Lung (tissue), 12 donors: ENCODE measurements around the gene TAB2. TPM values are rescaled to one million over a fixed set of nuclear protein-coding genes. Genes with fewer than 3 reads are reported as not detected.

ENCODE experiments used
- ATAC-seq: fragments of 200-7000 bp; cut with Tn5 transposase; one replicate; pipeline ENCODE4 v1.9.1; 2020; ENCODE audit warnings: moderate number of reproducible peaks; ENCODE audit not compliant: insufficient read depth, low FRiP score
- DNase-seq, 3 donors: peaks; one replicate each; pipeline ENCODE4 v3.0.0-alpha.2; 2013 to 2017
- H3K27ac ChIP-seq, 2 donors: one replicate each; pipeline ENCODE4 v1.5.1; 2013; ENCODE audit warnings: mild to moderate bottlenecking in 2 of 2, moderate library complexity in 2 of 2, control low read depth in 1 of 2, inconsistent platforms in 1 of 2, low read depth in 1 of 2, low read length in 1 of 2
- H3K27me3 ChIP-seq, 3 donors: one replicate each; pipeline ENCODE4 v1.5.1; 2013; ENCODE audit warnings: low read length in 2 of 3; ENCODE audit not compliant: control insufficient read depth in 3 of 3, insufficient read depth in 3 of 3
- H3K36me3 ChIP-seq, 4 donors: one replicate each; pipeline ENCODE4 v1.5.1; 2013; ENCODE audit warnings: low read length in 4 of 4, mild to moderate bottlenecking in 1 of 4, moderate library complexity in 1 of 4; ENCODE audit not compliant: control insufficient read depth in 4 of 4, insufficient read depth in 4 of 4
- H3K4me1 ChIP-seq, 5 donors: one replicate each; pipeline ENCODE4 v1.5.1; 2013; ENCODE audit warnings: low read length in 5 of 5, mild to moderate bottlenecking in 2 of 5, moderate library complexity in 1 of 5; ENCODE audit not compliant: control insufficient read depth in 5 of 5, insufficient read depth in 5 of 5
- H3K4me3 ChIP-seq: one replicate; pipeline ENCODE4 v1.5.1; 2013; ENCODE audit warnings: mild to moderate bottlenecking, control low read depth, moderate library complexity
- H3K9ac ChIP-seq, 2 donors: one replicate each; pipeline ENCODE4 v1.5.1; 2013; ENCODE audit warnings: low read length in 2 of 2, control low read depth in 1 of 2; ENCODE audit not compliant: insufficient read depth in 1 of 2
- H3K9me3 ChIP-seq, 4 donors: one replicate each; pipeline ENCODE4 v1.5.1; 2013; ENCODE audit warnings: low read length in 3 of 4, mild to moderate bottlenecking in 1 of 4, moderate library complexity in 1 of 4; ENCODE audit not compliant: control insufficient read depth in 4 of 4, insufficient read depth in 3 of 4
- CTCF ChIP-seq: IDR thresholded peaks from 2 replicates; pipeline ENCODE4 v1.5.1; 2012; ENCODE audit warnings: mild to moderate bottlenecking; ENCODE audit errors: control extremely low read depth, extremely low read depth
- WGBS, 2 donors: extraction: QIAGEN DNeasy Blood & Tissue Kit; methylation state at CpG; one replicate each; pipeline ENCODE4 v1.1.7; 2013; 5-methylcytosine and 5-hydroxymethylcytosine counted together
- polyA plus RNA-seq, 2 donors: library from polyadenylated mRNA; stranded (reverse); fragments of 200-250 nt; gene quantifications; one replicate each; pipeline ENCODE4 v1.2.1, GENCODE V29; 2013
- total RNA-seq, 2 donors: library from RNA; depleted of rRNA in 1 of 2; stranded (reverse); fragments of >200 nt in 1 of 2; gene quantifications; one replicate each; pipeline ENCODE4 v1.2.1, GENCODE V29; 2014 to 2021
- donor health status: control.
- donor health status: control.
- donor health status: Bipolar disorder and iron deficiency.
- donor health status: healthy.
- donor health status: DM: yes; HTN: yes; CAD: no.

TAB2 gene
- total and polyA plus RNA-seq, 4 donors: 15.8 to 75.9 (median 33.2) TPM

- no peak overlapping the region for H3K27ac ChIP-seq
- no peak for DNase-seq
- WGBS, 2 donors: 90 to 98% methylated on average over 6 of the region's 6 CpGs
- no peak for TF ChIP-seq CTCF
- H3K9me3 ChIP-seq: no peaks in the 10 kb centered on the region
- H3K36me3 ChIP-seq: no peaks in the 10 kb centered on the region
- H3K9ac ChIP-seq: no peak overlapping the region
- H3K27me3 ChIP-seq: no peaks in the 10 kb centered on the region
- ATAC-seq: no peak
- H3K4me3 ChIP-seq: no peak overlapping the region
- H3K4me1 ChIP-seq: no peaks in the 10 kb centered on the region
Measured at GRCh38 chr6:149285626-149286025, 31.9 kb upstream of the TAB2 start.

GRCh38 chr6:149286905-149287304 lies 30.6 kb upstream of the TAB2 start:
- no peaks in the 10 kb centered on the region for H3K4me1 ChIP-seq
- 81 to 88% methylated on average over 6 of the region's 6 CpGs for WGBS, 2 donors
- H3K9ac ChIP-seq: no peak overlapping the region
- no peak overlapping the region for H3K4me3 ChIP-seq
- no peak overlapping the region for H3K27ac ChIP-seq
- TF ChIP-seq CTCF: no peak
- H3K9me3 ChIP-seq: no peaks in the 10 kb centered on the region
- ATAC-seq (no peak), DNase-seq (no peak)
- H3K36me3 ChIP-seq: no peaks in the 10 kb centered on the region
- no peaks in the 10 kb centered on the region for H3K27me3 ChIP-seq

GRCh38 chr6:149289192-149289781 lies 28.2 kb upstream of the TAB2 start:
- no peak for DNase-seq
- no peak overlapping the region for H3K4me3 ChIP-seq
- 82 to 88% methylated on average over 4 of the region's 4 CpGs for WGBS, 2 donors
- no peak overlapping the region for H3K9ac ChIP-seq
- H3K27me3 ChIP-seq: no peaks in the 10 kb centered on the region
- H3K36me3 ChIP-seq: no peaks in the 10 kb centered on the region
- no peaks in the 10 kb centered on the region for H3K9me3 ChIP-seq
- TF ChIP-seq CTCF: no peak
- ATAC-seq: no peak
- no peak overlapping the region for H3K27ac ChIP-seq
- no peaks in the 10 kb centered on the region for H3K4me1 ChIP-seq

GRCh38 chr6:149289966-149290365 lies 27.5 kb upstream of the TAB2 start:
- no peak for DNase-seq
- Histone ChIP-seq H3K9ac (no peak overlapping the region), H3K27me3 (no peaks in the 10 kb centered on the region), H3K4me1 (no peaks in the 10 kb centered on the region), H3K9me3 (no peaks in the 10 kb centered on the region), H3K36me3 (no peaks in the 10 kb centered on the region), H3K27ac (no peak overlapping the region), H3K4me3 (no peak overlapping the region)
- WGBS, 2 donors: 95 to 97% methylated on average over 1 of the region's 1 CpG
- no peak for ATAC-seq
- no peak for TF ChIP-seq CTCF
